Iris pigment epithelial cell (primary cell): ENCODE results near the gene CT45A2.
"Not testable (repeated sequence)": the region's sequence is repeated elsewhere in the genome, so short reads cannot be mapped to it uniquely, and the experiment has no call there.

Source experiments
- DNase-seq: peaks from one replicate; pipeline ENCODE4 v3.0.0-alpha.2; 2011; ENCODE audit warnings: low read depth

CT45A2 gene

DNA sequence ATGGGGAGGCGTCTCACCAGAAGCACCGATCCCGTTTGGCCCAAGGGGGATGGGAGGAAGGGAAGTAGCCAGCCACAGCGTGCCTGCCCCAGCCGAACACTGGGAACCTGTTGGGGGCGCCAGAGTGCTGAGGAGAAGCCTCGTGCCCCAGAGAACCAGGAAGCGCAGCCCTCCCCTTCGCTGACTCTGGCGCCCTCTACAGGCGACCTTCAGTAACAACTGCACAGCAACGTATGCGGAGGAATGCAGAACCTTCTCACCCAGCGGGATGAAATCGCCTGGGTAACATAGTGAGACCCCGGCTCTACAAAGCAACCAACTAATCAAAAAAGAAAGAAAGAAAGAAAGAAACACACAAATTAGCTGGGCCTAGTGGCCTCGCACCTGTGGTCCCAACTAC is at the start of gene CT45A2:
Gene CT45A2 (minus strand): TSS at position 101 of the 400 bp plus-strand sequence. CDS start 3,747 bp downstream, outside the sequence.
- not testable (repeated sequence) for DNase-seq

GRCh38 chrX:135854438-135854837 is 34.6 kb upstream of the CT45A2 start, which contains the start of gene CT45A8:
TSS of gene CT45A8 (minus strand) at chrX:135854538. CDS start at chrX:135850783, 3,755 bp downstream.
- not testable (repeated sequence) for DNase-seq

DNA sequence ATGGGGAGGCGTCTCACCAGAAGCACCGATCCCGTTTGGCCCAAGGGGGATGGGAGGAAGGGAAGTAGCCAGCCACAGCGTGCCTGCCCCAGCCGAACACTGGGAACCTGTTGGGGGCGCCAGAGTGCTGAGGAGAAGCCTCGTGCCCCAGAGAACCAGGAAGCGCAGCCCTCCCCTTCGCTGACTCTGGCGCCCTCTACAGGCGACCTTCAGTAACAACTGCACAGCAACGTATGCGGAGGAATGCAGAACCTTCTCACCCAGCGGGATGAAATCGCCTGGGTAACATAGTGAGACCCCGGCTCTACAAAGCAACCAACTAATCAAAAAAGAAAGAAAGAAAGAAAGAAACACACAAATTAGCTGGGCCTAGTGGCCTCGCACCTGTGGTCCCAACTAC is 17.4 kb upstream of the CT45A2 start, which contains the start of gene CT45A7:
Gene CT45A7 (minus strand): TSS at position 101 of the 400 bp plus-strand sequence. CDS start 3,747 bp downstream, outside the sequence.
- DNase-seq, result not testable (repeated sequence)

DNA sequence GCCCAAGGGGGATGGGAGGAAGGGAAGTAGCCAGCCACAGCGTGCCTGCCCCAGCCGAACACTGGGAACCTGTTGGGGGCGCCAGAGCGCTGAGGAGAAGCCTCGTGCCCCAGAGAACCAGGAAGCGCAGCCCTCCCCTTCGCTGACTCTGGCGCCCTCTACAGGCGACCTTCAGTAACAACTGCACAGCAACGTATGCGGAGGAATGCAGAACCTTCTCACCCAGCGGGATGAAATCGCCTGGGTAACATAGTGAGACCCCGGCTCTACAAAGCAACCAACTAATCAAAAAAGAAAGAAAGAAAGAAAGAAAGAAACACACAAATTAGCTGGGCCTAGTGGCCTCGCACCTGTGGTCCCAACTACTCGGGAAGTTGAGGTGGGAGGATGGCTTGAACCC is 17.1 kb downstream of the CT45A2 start, which contains the start of gene CT45A6:
Gene CT45A6 (minus strand): TSS at position 101 of the 400 bp plus-strand sequence. CDS start 3,794 bp downstream, outside the sequence.
- DNase-seq, result not testable (repeated sequence)

DNA sequence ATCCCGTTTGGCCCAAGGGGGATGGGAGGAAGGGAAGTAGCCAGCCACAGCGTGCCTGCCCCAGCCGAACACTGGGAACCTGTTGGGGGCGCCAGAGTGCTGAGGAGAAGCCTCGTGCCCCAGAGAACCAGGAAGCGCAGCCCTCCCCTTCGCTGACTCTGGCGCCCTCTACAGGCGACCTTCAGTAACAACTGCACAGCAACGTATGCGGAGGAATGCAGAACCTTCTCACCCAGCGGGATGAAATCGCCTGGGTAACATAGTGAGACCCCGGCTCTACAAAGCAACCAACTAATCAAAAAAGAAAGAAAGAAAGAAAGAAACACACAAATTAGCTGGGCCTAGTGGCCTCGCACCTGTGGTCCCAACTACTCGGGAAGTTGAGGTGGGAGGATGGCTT is 34.4 kb downstream of the CT45A2 start, which contains the start of gene CT45A5:
Gene CT45A5 (minus strand): TSS at position 101 of the 400 bp plus-strand sequence. CDS start 3,774 bp downstream, outside the sequence.
- not testable (repeated sequence) for DNase-seq

- DNase-seq, result not testable (repeated sequence)
Measured at GRCh38 chrX:135768091-135768490, 51.7 kb downstream of the CT45A2 start, which contains the start of gene CT45A3. TSS of gene CT45A3 (minus strand) at chrX:135768191. CDS start at chrX:135764444, 3,747 bp downstream.
